A549 (cell line): ENCODE results near the gene GOLGA1.

ENCODE experiments used
- CBX8 ChIP-seq: fragments of 200-600 bp; sonication (generic); IDR thresholded peaks from 2 replicates; pipeline ENCODE4 v1.6.1; 2016
- CHD2 ChIP-seq: fragments of 150-350 bp; IDR thresholded peaks from 2 replicates; pipeline ENCODE4 v1.6.1; 2014; ENCODE audit warnings: low read length; ENCODE audit not compliant: partially characterized antibody
- CTCF ChIP-seq: fragments of >200 bp; sonication (Bioruptor Twin); formaldehyde crosslinking; IDR thresholded peaks from 3 replicates; pipeline ENCODE4 v1.5.1; 2016
- E2F6 ChIP-seq: IDR thresholded peaks from 2 replicates; pipeline ENCODE4 v1.6.1; 2012; ENCODE audit warnings: low read depth, borderline replicate concordance
- FOSB ChIP-seq: fragments of 250-450 bp; sonication (Bioruptor Pico); IDR thresholded peaks from 2 replicates; pipeline ENCODE4 v1.5.0; 2020; ENCODE audit warnings: mild to moderate bottlenecking, moderate library complexity
- KDM1A ChIP-seq: fragments of 200-600 bp; sonication (generic); IDR thresholded peaks from 2 replicates; pipeline ENCODE4 v1.6.1; 2016; ENCODE audit warnings: low read depth, mild to moderate bottlenecking
- MAFK ChIP-seq: fragments of 450-650 bp; IDR thresholded peaks from 2 replicates; pipeline ENCODE4 v1.6.1; 2014; ENCODE audit not compliant: partially characterized antibody
- MAZ ChIP-seq: fragments of 150-350 bp; IDR thresholded peaks from 2 replicates; pipeline ENCODE4 v1.6.1; 2014; ENCODE audit warnings: antibody characterized with exemption, low read depth, low read length, borderline replicate concordance
- POLR2A ChIP-seq: IDR thresholded peaks from 2 replicates; pipeline ENCODE4 v1.6.1; 2012; ENCODE audit warnings: mild to moderate bottlenecking, low read length
- POLR2AphosphoS2 ChIP-seq: conservative IDR thresholded peaks from 2 replicates; pipeline ENCODE4 v1.6.1; 2012; ENCODE audit warnings: low read length, improper control_type of control experiment, inconsistent platforms
- REST ChIP-seq: fragments of 200-600 bp; sonication (generic); IDR thresholded peaks from 2 replicates; pipeline ENCODE4 v1.6.1; 2016; ENCODE audit warnings: antibody characterized with exemption, mild to moderate bottlenecking, moderate library complexity
- RFX5 ChIP-seq: fragments of 450-650 bp; IDR thresholded peaks from 2 replicates; pipeline ENCODE4 v1.7.1; 2014; ENCODE audit warnings: antibody characterized with exemption, mild to moderate bottlenecking, moderate library complexity
- SMC3 ChIP-seq: fragments of >200 bp; sonication (Bioruptor Twin); formaldehyde crosslinking; IDR thresholded peaks from 3 replicates; pipeline ENCODE4 v1.6.1; 2018; ENCODE audit warnings: inconsistent platforms

- no peak for TF ChIP-seq CHD2
- TF ChIP-seq MAZ = no peak
- TF ChIP-seq POLR2AphosphoS2 = no peak
- no peak for TF ChIP-seq POLR2A
- TF ChIP-seq REST = no peak
- no peak for TF ChIP-seq RFX5
- TF ChIP-seq E2F6 = no peak
- no peak for TF ChIP-seq CTCF
- no peak for TF ChIP-seq MAFK
- no peak for TF ChIP-seq KDM1A
- no peak for TF ChIP-seq CBX8
- TF ChIP-seq SMC3 = no peak
- no peak for TF ChIP-seq FOSB (CRISPR knock-in tag)
These were observed 1.0 kb upstream of the GOLGA1 start for GRCh38 chr9:124941679-124942561.
